SIG-M5 treated with dmso at 0.1 percent for 504 hours (cell line): ENCODE data around the gene SULT1A2.
"Not testable (repeated sequence)": the region's sequence is repeated elsewhere in the genome, so short reads cannot be mapped to it uniquely, and the experiment has no call there.

Source experiments
- DNase-seq: peaks from one replicate; lab custom pipeline; 2025; ENCODE audit not compliant: unreplicated experiment; lab: John Stamatoyannopoulos, UW

The SULT1A2 gene

DNA sequence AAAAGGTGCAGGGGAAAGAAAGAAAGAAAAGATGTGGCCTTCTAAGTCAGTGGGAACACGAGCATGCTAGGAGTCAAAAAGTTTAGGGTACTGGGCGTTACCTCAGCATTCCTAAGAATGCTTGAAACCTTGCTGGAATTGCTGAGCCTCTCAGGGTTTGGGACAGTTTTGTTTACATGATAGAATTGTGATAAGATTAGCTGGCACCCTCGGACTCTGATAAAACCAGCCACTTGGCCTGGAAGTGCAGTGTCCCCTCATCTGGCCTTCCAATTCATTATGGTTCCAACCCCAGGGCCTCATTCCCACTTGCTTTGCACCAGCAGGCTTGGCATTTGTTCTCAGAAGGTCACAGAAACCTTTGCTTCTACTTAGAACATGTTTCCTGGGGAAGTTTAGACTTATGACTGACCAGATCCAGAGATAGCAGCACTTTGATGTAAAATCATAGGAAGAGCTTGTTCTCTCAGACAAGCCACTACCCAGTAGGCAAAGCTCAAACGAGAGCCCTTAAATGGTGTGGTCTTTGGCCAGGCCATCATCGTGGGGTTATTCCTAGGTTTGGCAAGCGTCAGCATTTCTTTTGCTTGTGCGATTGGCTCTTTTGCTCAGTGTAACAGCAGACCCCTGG, 35.2 kb downstream of the SULT1A2 start:
- DNase-seq: no peak

DNA sequence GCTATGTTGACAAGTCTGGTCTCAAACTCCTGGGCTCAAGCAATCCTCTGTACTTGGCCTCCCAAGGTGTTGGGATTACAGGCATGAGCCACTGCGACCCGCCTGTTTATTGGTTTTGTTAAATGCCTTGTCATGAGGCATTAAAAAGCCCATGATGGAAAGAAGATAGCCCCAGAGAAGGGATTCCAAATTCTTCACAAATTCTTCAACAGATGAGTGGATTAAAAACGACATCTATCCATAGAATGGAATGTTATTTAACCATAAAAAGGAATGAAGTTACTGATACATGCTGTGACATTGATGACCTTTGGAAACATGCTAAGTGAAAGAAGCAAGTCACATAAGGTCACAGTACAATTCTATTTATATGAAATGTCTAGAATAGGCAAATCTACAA, 38.4 kb downstream of the SULT1A2 start:
- no peak for DNase-seq

DNA sequence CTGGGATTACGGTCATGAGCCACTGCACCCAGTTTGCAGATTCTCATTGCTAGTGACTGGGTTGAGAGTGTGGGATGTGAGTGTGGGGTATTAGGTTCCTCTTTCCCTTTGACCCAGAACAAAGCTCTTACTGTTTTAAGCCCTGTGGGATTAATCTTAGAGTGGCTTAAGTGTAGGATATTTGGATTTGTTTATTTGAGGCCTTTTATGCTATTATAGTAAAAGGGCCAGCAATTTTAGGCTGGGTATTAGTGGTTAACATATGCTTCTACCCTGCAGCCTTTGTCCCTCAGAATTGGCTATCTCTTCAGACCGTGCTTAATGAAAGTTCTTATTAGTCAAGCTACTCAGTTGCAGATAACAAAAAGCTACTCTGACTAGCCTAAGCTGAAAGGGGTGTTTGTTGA, 39.9 kb downstream of the SULT1A2 start:
- DNase-seq: no peak

DNA sequence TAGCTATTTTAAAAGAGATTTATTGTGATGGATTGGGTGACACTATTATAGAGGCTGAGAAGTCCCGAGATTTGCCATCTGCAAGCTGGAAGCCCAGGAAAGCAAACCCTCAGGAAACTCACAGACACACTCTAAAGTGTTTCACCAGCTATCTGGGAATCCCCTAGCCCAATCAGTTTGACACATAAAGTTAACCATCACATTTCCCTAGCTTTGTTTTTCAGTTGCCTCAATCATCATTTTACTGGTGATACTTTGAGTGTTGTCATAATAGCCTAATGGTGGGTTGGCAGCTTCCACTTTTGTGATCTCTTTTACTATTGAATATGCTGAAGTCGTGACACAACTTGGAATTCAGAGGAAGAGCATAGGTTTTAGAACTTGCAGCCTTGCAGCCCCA, 41.3 kb downstream of the SULT1A2 start:
- no peak for DNase-seq

DNA sequence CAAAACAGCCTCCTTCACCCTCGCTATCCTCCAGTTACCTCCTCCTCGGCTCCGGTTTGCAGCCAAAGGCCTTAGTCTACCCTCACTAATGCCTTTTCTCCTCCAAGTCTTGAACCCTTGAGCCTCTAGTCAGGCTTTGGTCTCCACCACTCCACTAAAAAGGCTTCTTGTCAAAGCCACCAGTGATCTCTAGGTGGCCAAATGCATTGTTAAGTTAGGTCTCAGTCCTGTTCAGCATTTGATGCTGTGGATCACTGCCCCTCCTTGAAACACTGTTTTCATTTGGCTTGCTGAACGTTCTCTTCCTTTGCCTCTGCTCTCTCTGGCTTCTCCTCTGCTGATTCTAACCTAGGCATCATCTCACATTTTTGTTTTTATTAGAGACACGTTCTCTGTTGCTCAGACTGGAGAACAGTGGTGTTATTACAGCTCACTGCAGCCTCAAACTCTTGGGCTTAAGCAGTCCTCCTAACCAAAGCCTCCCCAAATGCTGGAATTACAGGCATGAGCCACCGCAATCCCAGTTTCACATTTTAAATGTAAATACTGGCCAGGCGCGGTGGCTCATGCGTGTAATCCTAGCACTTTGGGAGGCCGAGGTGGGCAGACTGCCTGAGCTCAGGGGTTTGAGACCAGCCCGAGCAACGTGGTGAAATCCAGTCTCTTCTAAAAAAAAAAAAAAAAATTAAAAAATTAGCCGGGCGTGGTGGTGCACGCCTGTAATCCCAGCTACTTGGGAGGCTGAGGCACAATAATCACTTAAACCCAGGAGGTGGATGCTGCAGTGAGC, 42.0 kb downstream of the SULT1A2 start:
- DNase-seq: no peak

DNA sequence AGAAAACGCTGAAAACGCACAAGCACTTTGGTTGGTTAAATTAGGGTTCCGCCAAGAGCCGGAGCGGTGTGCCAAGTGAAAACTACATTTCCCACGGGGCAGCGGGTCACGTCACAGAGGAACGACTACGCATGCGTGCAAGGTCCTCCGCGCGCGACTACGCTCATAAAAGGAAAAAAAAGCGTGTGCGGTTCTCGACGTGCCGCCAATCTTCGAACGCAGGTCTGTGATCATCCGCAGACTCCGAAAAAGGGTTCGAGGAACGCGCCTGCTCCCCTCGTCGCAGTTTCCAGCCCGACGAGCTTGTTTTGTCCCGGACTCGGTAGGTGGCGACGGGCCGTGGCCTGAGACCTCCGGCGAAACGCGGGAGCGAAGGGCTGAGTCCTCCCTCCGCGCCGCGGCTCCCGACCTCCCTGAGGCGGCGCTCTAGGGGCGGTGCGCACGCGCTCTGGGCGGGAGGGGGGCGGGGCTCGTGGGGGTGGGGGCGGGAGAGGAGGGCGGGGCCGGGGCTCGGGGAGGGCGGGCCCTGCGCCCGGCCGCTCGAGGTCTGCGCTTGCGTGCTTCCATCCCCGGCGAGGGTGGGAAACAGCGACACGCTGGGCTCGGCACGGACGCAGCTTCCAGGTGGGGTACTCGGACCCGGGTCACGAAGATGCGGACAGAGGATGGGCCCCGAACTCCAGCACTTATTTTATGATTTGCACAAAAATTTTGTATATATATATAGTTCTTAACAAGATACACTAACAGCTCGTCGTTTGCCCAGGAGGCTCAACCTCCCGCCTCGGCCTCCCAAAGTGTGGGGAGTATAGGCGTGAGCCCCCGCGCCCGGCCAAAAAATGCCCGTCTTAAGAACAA, 42.8 kb downstream of the SULT1A2 start, which contains the start of gene SGF29:
Gene SGF29, plus strand, starts transcription at position 145 of the 858 bp plus-strand sequence. CDS start 27,150 bp downstream, outside the sequence.
- DNase-seq: peak; percentile 90

DNA sequence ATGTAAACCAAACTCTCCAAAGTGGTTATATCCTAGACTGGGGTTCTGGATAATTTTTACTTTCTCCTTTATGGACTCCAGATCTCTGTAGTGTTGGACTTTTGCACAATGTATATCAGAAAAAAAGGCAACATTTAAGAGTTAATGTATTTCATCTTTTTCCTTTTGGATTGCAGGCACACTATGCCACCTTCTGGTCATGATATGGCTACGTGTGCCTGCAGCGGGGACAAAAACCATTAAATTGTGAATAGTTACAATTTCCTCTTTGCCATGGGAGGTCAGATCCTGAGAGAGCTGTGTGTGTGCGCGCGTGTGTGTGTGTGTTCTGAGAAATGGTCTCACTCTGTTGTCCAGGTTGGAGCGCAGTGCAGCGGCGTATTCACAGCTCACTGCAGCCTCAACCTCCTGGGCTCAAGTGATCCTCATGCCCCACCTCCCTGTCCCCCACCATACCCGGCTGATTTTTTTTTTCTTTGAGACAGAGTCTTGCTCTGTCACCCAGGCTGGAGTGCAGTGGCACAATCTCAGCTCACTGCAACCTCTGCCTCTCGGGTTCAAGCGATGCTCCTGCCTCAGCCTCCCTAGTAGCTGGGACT, 47.5 kb downstream of the SULT1A2 start:
- DNase-seq: peak; percentile 59

DNA sequence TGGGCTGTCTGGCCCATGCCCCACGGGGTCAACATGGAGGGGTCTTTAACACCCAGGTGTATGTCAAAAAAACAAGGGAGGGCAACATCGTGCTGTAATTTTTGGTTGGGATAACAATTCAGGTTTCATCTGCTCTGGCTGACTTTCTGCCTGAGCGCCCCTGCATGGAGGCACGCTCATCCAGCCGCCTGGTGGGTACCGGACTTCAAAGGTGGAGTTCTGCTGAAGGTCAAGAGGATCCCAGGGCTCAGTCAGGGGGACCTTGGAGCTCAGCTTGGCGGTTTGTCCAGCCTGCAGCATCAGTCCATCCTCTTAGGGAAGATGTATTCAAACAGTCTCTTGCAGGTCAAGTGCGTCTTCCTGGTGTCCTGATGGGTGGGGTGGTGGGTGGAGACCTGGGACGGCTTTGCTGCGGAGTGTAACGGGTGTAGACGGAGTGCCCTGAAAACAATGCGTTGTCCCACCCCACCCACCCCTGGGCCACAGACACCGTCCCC, 48.5 kb downstream of the SULT1A2 start:
- no peak for DNase-seq

DNA sequence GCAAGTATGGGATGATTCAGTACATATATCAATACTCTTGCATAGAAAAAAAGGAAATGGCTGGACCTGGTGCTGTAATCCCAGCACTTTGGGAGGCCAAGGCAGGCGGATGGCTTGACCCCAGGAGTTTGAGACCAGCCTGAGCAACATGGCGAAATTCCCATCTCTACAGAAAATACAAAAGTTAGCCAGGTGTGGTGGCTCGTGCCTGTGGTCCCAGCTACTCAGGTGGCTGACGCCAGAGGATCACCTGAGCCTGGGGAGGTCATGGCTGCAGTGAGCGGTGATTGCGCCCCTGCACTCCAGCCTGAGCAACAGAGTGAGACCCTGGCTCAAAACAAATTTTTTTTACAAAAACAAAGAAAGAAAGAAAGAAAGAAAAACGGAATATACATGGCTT, 50.2 kb downstream of the SULT1A2 start:
- no peak for DNase-seq

DNA sequence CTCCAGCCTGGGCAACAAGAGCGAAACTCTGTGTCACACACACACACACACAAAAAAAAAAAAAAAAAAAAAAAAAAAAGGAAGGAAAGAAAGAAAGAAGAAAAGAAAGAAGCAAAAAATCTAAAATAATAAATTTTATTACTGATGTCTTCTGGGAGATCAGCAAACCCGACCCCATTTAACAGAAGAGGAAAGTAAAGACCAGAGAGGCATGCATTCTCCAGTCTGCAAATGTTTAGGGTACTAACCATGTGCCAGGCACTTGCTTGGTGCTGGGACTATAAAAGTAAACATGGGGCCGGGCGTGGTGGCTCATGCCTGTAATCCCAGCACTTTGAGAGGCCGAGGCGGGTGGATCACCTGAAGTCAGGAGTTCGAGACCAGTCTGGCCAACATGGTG, 50.9 kb downstream of the SULT1A2 start:
- DNase-seq: not testable (repeated sequence)

DNA sequence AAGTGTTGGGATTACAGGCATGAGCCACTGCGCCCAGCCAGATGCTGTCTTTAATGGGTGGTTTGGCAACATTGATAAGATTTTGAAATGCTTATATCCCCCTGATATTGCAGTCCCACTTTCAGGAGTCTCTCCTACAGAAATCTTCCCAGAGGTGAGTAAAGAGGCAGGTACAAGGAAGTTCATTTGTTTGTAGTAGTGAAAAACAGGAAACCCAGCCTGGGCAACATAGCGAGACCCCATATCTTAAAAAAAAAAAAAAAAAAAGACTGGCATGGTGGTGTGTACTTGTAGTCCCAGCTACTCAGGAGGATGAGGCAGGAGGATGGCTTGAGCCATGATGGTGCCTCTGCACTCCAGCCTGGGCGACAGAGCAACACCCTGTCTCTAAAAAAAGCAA, 51.9 kb downstream of the SULT1A2 start:
- no peak for DNase-seq

DNA sequence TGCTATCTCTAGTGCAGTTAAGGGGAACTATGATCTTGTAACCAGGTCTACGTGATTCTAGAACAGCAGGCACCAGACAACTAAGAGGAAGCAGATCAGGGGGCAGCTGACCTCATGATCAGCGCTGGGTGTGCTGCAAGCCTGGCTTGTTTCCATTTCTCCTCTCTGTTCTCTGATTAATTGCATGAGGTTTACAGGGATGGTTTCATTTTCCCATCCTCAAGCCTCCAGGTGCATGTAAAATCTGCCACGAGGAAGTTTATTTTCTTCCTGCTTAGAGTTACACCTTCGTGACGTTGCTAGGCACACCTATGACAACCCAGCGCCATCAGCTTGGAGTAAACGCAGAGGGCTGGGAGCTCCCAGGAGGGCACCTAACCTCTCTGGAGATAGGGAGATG, 53.8 kb downstream of the SULT1A2 start:
- peak; percentile 89 for DNase-seq

DNA sequence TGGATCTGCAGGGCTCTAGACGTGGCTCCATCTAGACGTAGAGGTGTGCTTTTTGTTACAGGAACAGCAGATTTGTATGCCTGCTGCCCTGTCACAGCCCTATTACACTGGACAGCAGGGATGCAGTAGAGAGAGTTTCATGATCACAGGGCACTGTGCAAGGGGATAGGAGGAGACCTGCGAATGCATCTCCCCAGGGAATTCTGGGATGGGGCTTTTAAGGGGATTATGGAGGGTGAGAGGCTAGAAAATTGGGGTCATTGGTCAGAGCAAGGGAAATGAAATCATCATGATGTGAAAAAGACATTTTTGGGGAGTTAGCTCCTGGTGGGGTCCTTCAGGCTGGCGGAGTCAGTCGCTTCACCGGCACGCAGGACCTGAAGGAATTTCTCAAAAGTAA, 54.2 kb downstream of the SULT1A2 start:
- DNase-seq: no peak
